SU-DHL-6 (cell line): Measurements from ENCODE around the gene ADSS1.

Experiments used
- H2AFZ ChIP-seq: fragments of 200-600 bp; sonication (generic); 2 replicates; pipeline ENCODE4 v1.6.1; 2014; ENCODE audit warnings: low read depth, mild to moderate bottlenecking, moderate library complexity, mixed read lengths, antibody characterized with exemption, low read length; ENCODE audit not compliant: severe bottlenecking
- H3F3A ChIP-seq: fragments of 200-600 bp; shearing (Covaris generic); 2 replicates; pipeline ENCODE4 v1.6.0; 2016; ENCODE audit warnings: antibody characterized with exemption, mild to moderate bottlenecking; ENCODE audit not compliant: insufficient read depth
- H3K27ac ChIP-seq: fragments of 200-600 bp; sonication (generic); 2 replicates; pipeline ENCODE4 v1.5.1; 2016; ENCODE audit warnings: low read depth, mild to moderate bottlenecking, low read length, moderate library complexity, mixed read lengths
- H3K27me3 ChIP-seq: fragments of 200-600 bp; sonication (generic), shearing (Covaris generic); 2 replicates; pipeline ENCODE4 v1.6.0; 2014; ENCODE audit warnings: mild to moderate bottlenecking, low read length
- H3K36me3 ChIP-seq: fragments of 200-600 bp; sonication (generic); 2 replicates; pipeline ENCODE4 v1.6.1; 2014; ENCODE audit warnings: mild to moderate bottlenecking, low read length, mixed read lengths
- H3K4me2 ChIP-seq: fragments of 300-600, 200-600 bp; shearing (Covaris generic), sonication (generic); 2 replicates; pipeline ENCODE4 v1.6.0; 2014; ENCODE audit warnings: low read length, low read depth, mild to moderate bottlenecking; ENCODE audit not compliant: poor library complexity, severe bottlenecking
- H3K4me3 ChIP-seq: fragments of 200-600 bp; sonication (generic); 2 replicates; pipeline ENCODE4 v1.5.1; 2014; ENCODE audit warnings: antibody characterized with exemption, low read length, mild to moderate bottlenecking, mixed read lengths; ENCODE audit not compliant: insufficient read depth, poor library complexity, severe bottlenecking
- H3K79me2 ChIP-seq: fragments of 200-600 bp; sonication (generic); 2 replicates; pipeline ENCODE4 v1.6.1; 2014; ENCODE audit warnings: mild to moderate bottlenecking, low read length, moderate library complexity; ENCODE audit not compliant: insufficient read depth
- H3K9ac ChIP-seq: fragments of 200-600 bp; sonication (generic); 2 replicates; pipeline ENCODE4 v1.7.0; 2014; ENCODE audit warnings: mild to moderate bottlenecking, low read length
- H3K9me2 ChIP-seq: fragments of 200-600 bp; sonication (generic); replicated peaks from 2 replicates; pipeline ENCODE4 v1.6.1; 2014; ENCODE audit warnings: low read length; ENCODE audit not compliant: insufficient read depth
- H3K9me3 ChIP-seq: fragments of 200-600 bp; sonication (generic); 2 replicates; pipeline ENCODE4 v1.6.1; 2014; ENCODE audit warnings: low read length, mixed read lengths; ENCODE audit not compliant: insufficient read depth
- H4K20me1 ChIP-seq: fragments of 200-600 bp; sonication (generic); 2 replicates; pipeline ENCODE4 v1.6.1; 2014; ENCODE audit warnings: low read depth, mild to moderate bottlenecking, antibody characterized with exemption, low read length, moderate library complexity, mixed read lengths
- EZH2phosphoT487 ChIP-seq: fragments of 200-600 bp; sonication (generic), shearing (Covaris generic); conservative IDR thresholded peaks from 2 replicates; pipeline ENCODE4 v1.6.1; 2018; ENCODE audit warnings: mild to moderate bottlenecking, antibody characterized with exemption, low read length, moderate library complexity, mixed read lengths
- TF ChIP-seq, protein P1 (sequence below): fragments of 200-600 bp; sonication (generic); IDR thresholded peaks from one replicate; pipeline ENCODE4 v1.5.1; 2017; ENCODE audit warnings: antibody characterized with exemption, mild to moderate bottlenecking, low read length, moderate library complexity; ENCODE audit not compliant: insufficient read depth, poor library complexity, severe bottlenecking

Gene ADSS1

DNA sequence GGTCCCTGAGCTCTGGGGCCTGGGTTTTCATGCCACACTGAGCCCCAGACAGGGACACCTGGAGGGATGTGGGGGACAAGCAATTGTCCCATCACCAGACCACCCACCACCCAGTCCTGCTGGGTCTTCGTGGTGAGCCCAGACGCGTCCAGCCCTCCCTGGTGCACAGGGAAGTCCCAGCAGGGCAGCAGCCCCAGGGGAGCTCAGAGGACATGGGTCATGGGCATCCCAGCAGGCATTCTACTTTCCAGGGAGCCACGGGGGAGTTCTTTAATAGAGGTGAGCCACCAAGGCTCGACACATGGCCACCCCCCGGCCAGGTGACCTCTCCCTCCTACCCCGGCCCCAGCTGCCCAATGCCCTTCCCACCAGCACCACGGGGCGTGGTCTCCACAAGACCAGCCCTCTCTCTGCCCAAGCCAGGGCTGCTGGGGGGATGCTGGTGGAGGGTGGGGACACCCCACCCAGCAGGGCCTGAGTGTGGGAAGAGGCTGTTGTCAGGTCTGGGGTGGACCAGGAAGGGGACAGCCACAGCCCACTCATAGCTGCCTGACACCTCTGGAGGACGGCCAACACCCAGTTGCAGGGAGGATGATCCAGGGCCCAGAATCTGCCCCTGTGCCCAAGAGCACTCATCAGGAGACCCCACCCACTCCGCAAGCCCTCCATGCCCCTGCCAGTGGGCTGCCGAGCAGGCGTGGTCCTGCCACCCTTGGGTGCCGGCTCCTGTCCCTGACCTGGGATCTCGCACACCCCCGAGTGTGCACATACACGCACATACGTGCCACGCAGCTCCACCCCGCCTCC, 57.4 kb downstream of the ADSS1 start:
- Histone ChIP-seq H3K27me3 (no peaks in the 10 kb centered on the region), H3K4me3 (no peak overlapping the region), H3F3A (no peaks in the 10 kb centered on the region), H3K36me3 (no peaks in the 10 kb centered on the region), H4K20me1 (no peaks in the 10 kb centered on the region), H3K79me2 (no peaks in the 10 kb centered on the region), H3K27ac (no peak overlapping the region), H3K9me3 (no peaks in the 10 kb centered on the region), H3K9me2 (no peaks in the 10 kb centered on the region), H3K9ac (no peak overlapping the region), H3K4me2 (no peak overlapping the region), H2AFZ (no peak overlapping the region)
- TF ChIP-seq EZH2phosphoT487 = no peak
- TF ChIP-seq, protein P1, sequence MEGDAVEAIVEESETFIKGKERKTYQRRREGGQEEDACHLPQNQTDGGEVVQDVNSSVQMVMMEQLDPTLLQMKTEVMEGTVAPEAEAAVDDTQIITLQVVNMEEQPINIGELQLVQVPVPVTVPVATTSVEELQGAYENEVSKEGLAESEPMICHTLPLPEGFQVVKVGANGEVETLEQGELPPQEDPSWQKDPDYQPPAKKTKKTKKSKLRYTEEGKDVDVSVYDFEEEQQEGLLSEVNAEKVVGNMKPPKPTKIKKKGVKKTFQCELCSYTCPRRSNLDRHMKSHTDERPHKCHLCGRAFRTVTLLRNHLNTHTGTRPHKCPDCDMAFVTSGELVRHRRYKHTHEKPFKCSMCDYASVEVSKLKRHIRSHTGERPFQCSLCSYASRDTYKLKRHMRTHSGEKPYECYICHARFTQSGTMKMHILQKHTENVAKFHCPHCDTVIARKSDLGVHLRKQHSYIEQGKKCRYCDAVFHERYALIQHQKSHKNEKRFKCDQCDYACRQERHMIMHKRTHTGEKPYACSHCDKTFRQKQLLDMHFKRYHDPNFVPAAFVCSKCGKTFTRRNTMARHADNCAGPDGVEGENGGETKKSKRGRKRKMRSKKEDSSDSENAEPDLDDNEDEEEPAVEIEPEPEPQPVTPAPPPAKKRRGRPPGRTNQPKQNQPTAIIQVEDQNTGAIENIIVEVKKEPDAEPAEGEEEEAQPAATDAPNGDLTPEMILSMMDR = no peak

DNA sequence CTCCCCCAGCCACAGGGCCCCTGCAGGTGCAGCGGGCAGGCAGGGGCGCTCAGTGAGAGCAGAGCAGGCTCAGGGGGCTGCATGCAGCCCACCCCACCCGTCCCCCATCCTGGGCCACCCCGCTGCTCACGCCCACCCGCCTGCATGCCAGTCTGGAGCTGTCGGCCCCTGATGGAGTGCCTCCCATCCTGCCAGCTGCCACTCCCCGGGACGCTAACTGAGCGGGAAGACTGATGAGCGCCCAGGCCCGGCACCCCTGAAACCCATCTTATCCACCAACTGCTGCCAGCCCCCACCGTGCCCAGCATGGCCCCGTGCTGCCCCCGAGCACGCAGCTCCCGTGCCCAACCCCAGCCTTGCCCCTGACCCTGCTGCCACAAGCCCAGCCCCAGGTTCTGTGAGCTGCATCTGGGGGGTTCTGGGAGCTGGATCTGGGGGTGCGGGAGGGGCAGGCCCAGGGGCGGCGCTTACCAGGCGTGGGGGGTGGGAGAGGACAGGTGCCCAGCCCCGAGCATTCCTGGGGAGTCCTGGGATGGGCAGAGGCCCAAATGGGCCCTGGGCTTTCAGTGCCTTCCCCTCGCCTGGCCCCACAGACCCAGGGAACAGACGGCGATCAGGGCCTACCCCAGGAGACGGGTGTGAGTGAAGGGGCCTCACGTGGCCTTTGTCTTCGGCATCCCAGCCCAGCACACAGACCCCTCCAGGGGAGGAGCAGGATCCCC, 58.2 kb downstream of the ADSS1 start:
- Histone ChIP-seq H3K27ac (no peak overlapping the region), H3K4me3 (no peak overlapping the region), H3K9me2 (no peaks in the 10 kb centered on the region), H3K9ac (no peak overlapping the region), H4K20me1 (no peaks in the 10 kb centered on the region), H2AFZ (no peak overlapping the region), H3K27me3 (no peaks in the 10 kb centered on the region), H3K9me3 (no peaks in the 10 kb centered on the region), H3K79me2 (no peaks in the 10 kb centered on the region), H3K4me2 (no peak overlapping the region), H3F3A (no peaks in the 10 kb centered on the region), H3K36me3 (no peaks in the 10 kb centered on the region)
- TF ChIP-seq, protein P1 = no peak
- no peak for TF ChIP-seq EZH2phosphoT487

DNA sequence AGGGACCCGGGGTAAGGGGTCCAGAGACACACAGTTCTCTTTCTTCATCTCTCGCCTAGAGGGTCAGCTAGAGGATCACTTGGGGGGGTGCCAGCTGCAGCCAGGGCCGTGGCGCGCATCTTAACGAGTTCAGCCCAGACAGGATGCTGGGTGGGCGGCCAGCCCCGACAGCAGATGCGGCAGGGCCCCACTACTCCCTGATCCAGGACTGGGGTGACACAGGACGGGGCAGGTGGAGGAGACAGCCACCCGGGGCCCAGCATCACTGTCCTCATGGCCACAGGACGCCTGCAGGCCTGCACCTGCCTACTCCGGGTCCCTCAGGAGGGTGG, 58.7 kb downstream of the ADSS1 start:
- no peak overlapping the region for H3K4me2 ChIP-seq
- H3K36me3 ChIP-seq = no peaks in the 10 kb centered on the region
- H3K27ac ChIP-seq = no peak overlapping the region
- no peak overlapping the region for H2AFZ ChIP-seq
- no peak overlapping the region for H3K9ac ChIP-seq
- H3K27me3 ChIP-seq = no peaks in the 10 kb centered on the region
- H3K9me2 ChIP-seq = no peaks in the 10 kb centered on the region
- no peaks in the 10 kb centered on the region for H3K9me3 ChIP-seq
- H3F3A ChIP-seq = no peaks in the 10 kb centered on the region
- H4K20me1 ChIP-seq = no peaks in the 10 kb centered on the region
- H3K79me2 ChIP-seq = no peaks in the 10 kb centered on the region
- TF ChIP-seq EZH2phosphoT487 = no peak
- TF ChIP-seq, protein P1 = no peak
- H3K4me3 ChIP-seq = no peak overlapping the region
